A549 (cell line): ENCODE measurements around the gene DRD1. TPM values are rescaled to one million over a fixed set of nuclear protein-coding genes. Genes with fewer than 3 reads are reported as not detected.

Experiments
- ATAC-seq, 2 experiments: fragments of 200-7000 bp in 1 of 2; fragments of >200 bp in 1 of 2; cut with Nextera tagmentation in 1 of 2; cut with Tn5 transposase in 1 of 2; 3 replicates each; pipeline versions ENCODE4 v1.8.0 to v1.9.1; 2018 to 2020; ENCODE audit warnings: mild to moderate bottlenecking in 1 of 2, moderate library complexity in 1 of 2
- CTCF ChIA-PET: fragments of 300-600 bp; sonication (Branson Sonifier 250); formaldehyde crosslinking; extraction: SDS; loops from one replicate; lab custom pipeline; 2021; ENCODE audit warnings: antibody characterized with exemption, inconsistent platforms; lab: Yijun Ruan, JAX
- POLR2A ChIA-PET: fragments of 350-600 bp; formaldehyde crosslinking; extraction: SDS; loops from one replicate; lab custom pipeline; 2021; ENCODE audit warnings: antibody characterized with exemption, inconsistent platforms; lab: Yijun Ruan, JAX
- DNase-seq, 2 experiments: peaks; one replicate each; pipeline versions ENCODE4 v3.0.0 to v3.0.0-alpha.2; 2011 to 2016; ENCODE audit warnings: low read depth in 1 of 2, low spot score in 1 of 2
- FAIRE-seq: peaks from 2 replicates; lab custom pipeline; 2011; peaks lifted over from hg19 to GRCh38; lab: Jason Lieb, UNC
- H3K27ac ChIP-seq, 2 experiments: fragments of >200 bp; sonication (Bioruptor Twin); formaldehyde crosslinking; 3 replicates each; pipeline ENCODE4 v1.5.1; 2016 to 2017
- H3K4me1 ChIP-seq: fragments of >200 bp; sonication (Bioruptor Twin); formaldehyde crosslinking; 3 replicates; pipeline ENCODE4 v1.6.1; 2016
- H3K4me2 ChIP-seq: fragments of >200 bp; sonication (Bioruptor Twin); formaldehyde crosslinking; 3 replicates; pipeline ENCODE4 v1.6.1; 2016
- H3K4me3 ChIP-seq: fragments of >200 bp; sonication (Bioruptor Twin); formaldehyde crosslinking; 3 replicates; pipeline ENCODE4 v1.5.1; 2016
- H3K9me3 ChIP-seq: fragments of >200 bp; sonication (Bioruptor Twin); formaldehyde crosslinking; 3 replicates; pipeline ENCODE4 v1.6.1; 2016
- CBX2 ChIP-seq: fragments of 200-600 bp; sonication (generic); IDR thresholded peaks from 2 replicates; pipeline ENCODE4 v1.6.1; 2016; ENCODE audit warnings: low read depth, mild to moderate bottlenecking, borderline replicate concordance
- CEBPB ChIP-seq, 2 experiments: fragments of >200 bp in 1 of 2; sonication (Bioruptor Twin) in 1 of 2; formaldehyde crosslinking in 1 of 2; IDR thresholded peaks; 2 replicates each; pipeline ENCODE4 v1.6.1; 2012 to 2016
- CHD2 ChIP-seq: fragments of 150-350 bp; IDR thresholded peaks from 2 replicates; pipeline ENCODE4 v1.6.1; 2014; ENCODE audit warnings: low read length; ENCODE audit not compliant: partially characterized antibody
- EHF ChIP-seq: fragments of 250-450 bp; sonication (Bioruptor Pico); IDR thresholded peaks from 2 replicates; pipeline ENCODE4 v1.5.0; 2020; ENCODE audit warnings: mild to moderate bottlenecking
- EHMT2 ChIP-seq: fragments of 200-600 bp; sonication (generic); IDR thresholded peaks from 2 replicates; pipeline ENCODE4 v1.6.1; 2016; ENCODE audit warnings: antibody characterized with exemption, low read depth, mild to moderate bottlenecking, moderate library complexity
- ESRRA ChIP-seq: fragments of 150-350 bp; IDR thresholded peaks from 2 replicates; pipeline ENCODE4 v1.6.1; 2014; ENCODE audit warnings: mild to moderate bottlenecking, low read length, borderline replicate concordance
- HDAC2 ChIP-seq: fragments of 200-600 bp; sonication (generic); IDR thresholded peaks from 2 replicates; pipeline ENCODE4 v1.6.1; 2016
- HOXB13 ChIP-seq: fragments of 250-450 bp; sonication (Bioruptor Pico); IDR thresholded peaks from 2 replicates; pipeline ENCODE4 v1.5.0; 2020; ENCODE audit warnings: low read depth, mild to moderate bottlenecking, moderate library complexity
- JUN ChIP-seq, 2 experiments: fragments of >200 bp; sonication (Bioruptor Twin); formaldehyde crosslinking; IDR thresholded peaks; 2 replicates in 1 of 2; 3 replicates in 1 of 2; pipeline ENCODE4 v1.6.1; 2016 to 2017
- KDM5A ChIP-seq: fragments of 200-600 bp; sonication (generic); IDR thresholded peaks from 2 replicates; pipeline ENCODE4 v1.6.1; 2016; ENCODE audit warnings: antibody characterized with exemption, mild to moderate bottlenecking
- MYC ChIP-seq: IDR thresholded peaks from 2 replicates; pipeline ENCODE4 v1.6.1; 2012; ENCODE audit warnings: mild to moderate bottlenecking, inconsistent platforms, low read length, improper control_type of control experiment, borderline replicate concordance
- NPAS2 ChIP-seq: fragments of 250-450 bp; sonication (Bioruptor Pico); IDR thresholded peaks from 2 replicates; pipeline ENCODE4 v1.8.0; 2022; ENCODE audit warnings: mild to moderate bottlenecking, moderate library complexity, borderline replicate concordance
- POLR2A ChIP-seq: IDR thresholded peaks from 2 replicates; pipeline ENCODE4 v1.6.1; 2012; ENCODE audit warnings: mild to moderate bottlenecking, low read length
- SREBF2 ChIP-seq: fragments of 450-650 bp; IDR thresholded peaks from 2 replicates; pipeline ENCODE4 v1.6.1; 2014; ENCODE audit warnings: mild to moderate bottlenecking, moderate library complexity
- ZSCAN20 ChIP-seq: fragments of 250-450 bp; sonication (Bioruptor Pico); IDR thresholded peaks from 2 replicates; pipeline ENCODE4 v1.8.0; 2022; ENCODE audit warnings: mild to moderate bottlenecking, moderate library complexity
- WGBS: methylation state at CpG from one replicate; pipeline ENCODE4 v1.1.6; 2017; ENCODE audit errors: missing lambda C conversion rate; 5-methylcytosine and 5-hydroxymethylcytosine counted together
- polyA plus RNA-seq, 4 experiments: library from polyadenylated mRNA; depleted of rRNA in 3 of 4; stranded (reverse); fragments of >200 nt; fragmentation: RNase III in 1 of 4; extraction: RNeasy Plus Mini Kit Qiagen cat#74134 plus additional on column Dnase treatment in 1 of 4; gene quantifications; 2 replicates in 3 of 4; 3 replicates in 1 of 4; pipeline ENCODE4 v1.2.3, GENCODE V29; 2011 to 2017
- TF ChIP-seq, protein P1 (sequence below): fragments of 200-600 bp; sonication (generic); IDR thresholded peaks from 2 replicates; pipeline ENCODE4 v1.6.1; 2016; ENCODE audit warnings: antibody characterized with exemption, mild to moderate bottlenecking, moderate library complexity
- TF ChIP-seq, protein P2 (sequence below): IDR thresholded peaks from 2 replicates; pipeline ENCODE4 v1.6.1; 2012

Gene DRD1
- polyA plus RNA-seq, 2 of the 4 experiments (the other 2 are of a cell fraction): 0.90 to 5.7 TPM

DNA sequence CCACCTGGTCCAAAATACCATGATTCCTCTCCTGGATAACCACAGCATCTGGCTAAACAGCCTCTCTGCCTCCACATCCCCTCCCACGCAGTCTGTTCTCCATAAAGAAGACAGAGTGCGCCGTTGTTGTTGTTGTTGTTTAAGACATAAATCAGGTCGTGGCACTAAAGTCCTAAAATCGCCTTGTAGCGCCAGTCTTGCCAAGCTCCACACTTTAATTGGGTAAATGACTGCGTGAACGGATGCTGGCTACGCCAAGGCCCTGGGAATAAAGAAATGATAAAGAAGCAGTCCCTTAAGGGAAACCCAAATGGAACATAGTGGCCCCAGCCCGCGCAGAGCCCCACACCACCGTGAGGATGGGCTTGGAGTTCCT is 34.0 kb upstream of the DRD1 start:
- DNase-seq: no peak
- Histone ChIP-seq H3K27ac (peak overlapping the region; percentile 83 to 98), H3K9me3 (no peaks in the 10 kb centered on the region)
- POLR2A ChIA-PET: interaction anchor here (0.6 to 1.0 kb wide), 6 partner anchors 10 to 557 kb away, joined by 3 to 11 read pairs (median 5); partner anchors contain the start of gene DRD1
- CTCF ChIA-PET: interaction anchor here (0.6 to 4.6 kb wide), 4 partner anchors 13 to 527 kb away, joined by 3 to 29 read pairs (median 6); no protein-coding TSS in a partner anchor
- TF ChIP-seq KDM5A (no peak), MYC (no peak), EHF (CRISPR knock-in tag) (no peak)
- TF ChIP-seq, protein P1, sequence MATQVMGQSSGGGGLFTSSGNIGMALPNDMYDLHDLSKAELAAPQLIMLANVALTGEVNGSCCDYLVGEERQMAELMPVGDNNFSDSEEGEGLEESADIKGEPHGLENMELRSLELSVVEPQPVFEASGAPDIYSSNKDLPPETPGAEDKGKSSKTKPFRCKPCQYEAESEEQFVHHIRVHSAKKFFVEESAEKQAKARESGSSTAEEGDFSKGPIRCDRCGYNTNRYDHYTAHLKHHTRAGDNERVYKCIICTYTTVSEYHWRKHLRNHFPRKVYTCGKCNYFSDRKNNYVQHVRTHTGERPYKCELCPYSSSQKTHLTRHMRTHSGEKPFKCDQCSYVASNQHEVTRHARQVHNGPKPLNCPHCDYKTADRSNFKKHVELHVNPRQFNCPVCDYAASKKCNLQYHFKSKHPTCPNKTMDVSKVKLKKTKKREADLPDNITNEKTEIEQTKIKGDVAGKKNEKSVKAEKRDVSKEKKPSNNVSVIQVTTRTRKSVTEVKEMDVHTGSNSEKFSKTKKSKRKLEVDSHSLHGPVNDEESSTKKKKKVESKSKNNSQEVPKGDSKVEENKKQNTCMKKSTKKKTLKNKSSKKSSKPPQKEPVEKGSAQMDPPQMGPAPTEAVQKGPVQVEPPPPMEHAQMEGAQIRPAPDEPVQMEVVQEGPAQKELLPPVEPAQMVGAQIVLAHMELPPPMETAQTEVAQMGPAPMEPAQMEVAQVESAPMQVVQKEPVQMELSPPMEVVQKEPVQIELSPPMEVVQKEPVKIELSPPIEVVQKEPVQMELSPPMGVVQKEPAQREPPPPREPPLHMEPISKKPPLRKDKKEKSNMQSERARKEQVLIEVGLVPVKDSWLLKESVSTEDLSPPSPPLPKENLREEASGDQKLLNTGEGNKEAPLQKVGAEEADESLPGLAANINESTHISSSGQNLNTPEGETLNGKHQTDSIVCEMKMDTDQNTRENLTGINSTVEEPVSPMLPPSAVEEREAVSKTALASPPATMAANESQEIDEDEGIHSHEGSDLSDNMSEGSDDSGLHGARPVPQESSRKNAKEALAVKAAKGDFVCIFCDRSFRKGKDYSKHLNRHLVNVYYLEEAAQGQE: no peak
- TF ChIP-seq, all 56 proteins: peak for 0
- H3K4me2 ChIP-seq: peak overlapping the region; percentile 90
- H3K4me3 ChIP-seq: peak overlapping the region; percentile 80
- FAIRE-seq (no peak), ATAC-seq (peak in 1 of 2 experiments; percentile 5; a peak in 1 of 6 replicates)
- H3K4me1 ChIP-seq: peaks cover 23% of the 10 kb centered on the region; the same call in 2 of the 3 replicates
- 15% methylated on average over 12 of the region's 12 CpGs for WGBS

DNA sequence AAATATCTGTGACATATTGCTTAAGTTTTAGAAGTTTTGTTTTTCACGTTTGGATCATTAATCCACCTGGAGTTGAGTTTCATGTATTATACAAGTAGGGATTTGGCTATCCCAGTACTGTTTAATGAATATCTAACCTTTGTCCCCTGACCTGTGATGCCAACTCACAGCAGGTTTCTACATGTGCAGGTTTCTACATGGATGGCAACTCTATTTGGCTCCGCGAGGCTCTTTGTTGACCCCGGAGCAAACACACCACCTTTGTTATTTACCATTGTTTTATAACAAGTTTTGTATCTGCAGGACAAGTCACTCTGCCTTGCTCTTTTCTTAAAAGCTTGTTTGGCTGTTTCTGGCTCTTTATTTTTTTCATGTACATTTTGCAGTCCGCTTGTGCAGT is 33.5 kb upstream of the DRD1 start:
- Histone ChIP-seq H3K9me3 (no peaks in the 10 kb centered on the region), H3K4me1 (peaks cover 23% of the 10 kb centered on the region; the same call in 2 of the 3 replicates), H3K27ac (no peak overlapping the region), H3K4me2 (peak overlapping the region; percentile 90; the same call in 2 of the 3 replicates), H3K4me3 (no peak overlapping the region; the same call in 2 of the 3 replicates)
- DNase-seq: no peak
- no peak for TF ChIP-seq EHMT2
- no peak for TF ChIP-seq CHD2
- TF ChIP-seq ESRRA: no peak
- no peak for TF ChIP-seq HDAC2
- no peak for TF ChIP-seq ZSCAN20 (CRISPR knock-in tag)
- TF ChIP-seq, protein P2, sequence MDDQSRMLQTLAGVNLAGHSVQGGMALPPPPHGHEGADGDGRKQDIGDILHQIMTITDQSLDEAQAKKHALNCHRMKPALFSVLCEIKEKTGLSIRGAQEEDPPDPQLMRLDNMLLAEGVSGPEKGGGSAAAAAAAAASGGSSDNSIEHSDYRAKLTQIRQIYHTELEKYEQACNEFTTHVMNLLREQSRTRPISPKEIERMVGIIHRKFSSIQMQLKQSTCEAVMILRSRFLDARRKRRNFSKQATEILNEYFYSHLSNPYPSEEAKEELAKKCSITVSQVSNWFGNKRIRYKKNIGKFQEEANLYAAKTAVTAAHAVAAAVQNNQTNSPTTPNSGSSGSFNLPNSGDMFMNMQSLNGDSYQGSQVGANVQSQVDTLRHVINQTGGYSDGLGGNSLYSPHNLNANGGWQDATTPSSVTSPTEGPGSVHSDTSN: no peak
- TF ChIP-seq KDM5A: no peak
- no peak for TF ChIP-seq JUN (IDR thresholded peaks at IDR 0.05)
- TF ChIP-seq HOXB13: no peak
- WGBS: 69% methylated on average over 5 of the region's 5 CpGs
- no peak for FAIRE-seq
- ChIA-PET CTCF (interaction anchor here (1.4 to 4.6 kb wide), 3 partner anchors 13 to 526 kb away, joined by 5 to 29 read pairs (median 6); no protein-coding TSS in a partner anchor), POLR2A (no interaction called here)
- ATAC-seq: no peak

DNA sequence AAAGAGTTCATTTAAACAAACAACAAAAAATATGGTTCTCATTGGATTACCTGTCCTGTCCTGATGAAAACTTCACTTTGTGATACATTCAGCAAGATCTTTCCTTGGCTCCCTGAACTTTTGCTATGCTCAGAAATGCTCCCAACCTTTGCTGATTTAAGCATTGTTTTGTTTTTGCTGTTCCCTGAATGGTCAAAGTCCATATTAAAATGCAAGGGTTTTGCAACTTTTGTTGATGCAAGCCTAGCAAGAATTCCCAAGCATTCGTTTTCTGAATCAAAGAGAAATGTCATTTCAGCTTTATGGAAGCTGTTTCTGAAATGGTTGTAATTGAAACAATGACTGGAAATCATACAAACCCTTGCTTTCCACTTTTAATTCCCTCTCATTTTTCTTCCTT is 31.3 kb upstream of the DRD1 start:
- no peak overlapping the region for H3K27ac ChIP-seq
- peak in 1 of 2 experiments; percentile 36; a peak in 1 of 4 replicates for TF ChIP-seq CEBPB (IDR thresholded peaks at IDR 0.05)
- TF ChIP-seq NPAS2 (CRISPR knock-in tag): no peak
- no peak for TF ChIP-seq CBX2
- TF ChIP-seq SREBF2: no peak
- TF ChIP-seq POLR2A: no peak
- TF ChIP-seq, all 56 proteins: peak for 1
- FAIRE-seq (no peak), ATAC-seq (no peak), DNase-seq (no peak)
- H3K4me3 ChIP-seq: no peak overlapping the region
- WGBS: 17% methylated on average over 1 of the region's 1 CpG
- H3K9me3 ChIP-seq: no peaks in the 10 kb centered on the region
- H3K4me2 ChIP-seq: peak overlapping the region; percentile 47
- ChIA-PET POLR2A (no interaction called here), CTCF (interaction anchor here (0.6 to 4.6 kb wide), 2 partner anchors 11 to 537 kb away, joined by 3 to 29 read pairs; no protein-coding TSS in a partner anchor)
- H3K4me1 ChIP-seq: peaks cover 20% of the 10 kb centered on the region; the same call in 2 of the 3 replicates
